ENCODE results near the gene GADD45A.
A peak's percentile ranks its signal among the peaks of the same experiment; 100 is the strongest.
"Not testable (repeated sequence)": the region's sequence is repeated elsewhere in the genome, so short reads cannot be mapped to it uniquely, and the experiment has no call there.

The GADD45A gene

GRCh38 chr1:67685067-67685557 lies at the start of gene GADD45A:
TSS of gene GADD45A (plus strand) at chr1:67685201. CDS start at chr1:67685495, 294 bp downstream.
- DNase-seq (ENCODE audit: low spot score): peak; percentile 98

GRCh38 chr1:67636146-67636545 lies 48.9 kb upstream of the GADD45A start:
- no peak for DNase-seq (ENCODE audit: low spot score)

- DNase-seq (ENCODE audit: low spot score): no peak
These were observed 45.6 kb upstream of the GADD45A start for GRCh38 chr1:67639361-67639760.

GRCh38 chr1:67642629-67643028 lies 42.4 kb upstream of the GADD45A start:
- DNase-seq (ENCODE audit: low spot score): no peak

- DNase-seq (ENCODE audit: low spot score): no peak
These were observed 40.4 kb upstream of the GADD45A start for GRCh38 chr1:67644566-67644965.

GRCh38 chr1:67645495-67646144 lies 39.4 kb upstream of the GADD45A start:
- no peak for DNase-seq (ENCODE audit: low spot score)

GRCh38 chr1:67646145-67647035 lies 38.6 kb upstream of the GADD45A start:
- DNase-seq (ENCODE audit: low spot score): no peak

GRCh38 chr1:67647036-67647798 lies 37.8 kb upstream of the GADD45A start:
- DNase-seq (ENCODE audit: low spot score): no peak

GRCh38 chr1:67647814-67648358 lies 37.1 kb upstream of the GADD45A start:
- DNase-seq (ENCODE audit: low spot score): no peak

- DNase-seq (ENCODE audit: low spot score): no peak
These were observed 36.2 kb upstream of the GADD45A start for GRCh38 chr1:67648582-67649326.

- DNase-seq (ENCODE audit: low spot score): no peak
These were observed 34.9 kb upstream of the GADD45A start for GRCh38 chr1:67650061-67650460.

- DNase-seq (ENCODE audit: low spot score): no peak
These were observed 34.0 kb upstream of the GADD45A start for GRCh38 chr1:67651031-67651430.

- peak; percentile 6 for DNase-seq (ENCODE audit: low spot score)
These were observed 32.2 kb upstream of the GADD45A start for GRCh38 chr1:67652800-67653199.

GRCh38 chr1:67653304-67653703 lies 31.7 kb upstream of the GADD45A start:
- no peak for DNase-seq (ENCODE audit: low spot score)

- DNase-seq (ENCODE audit: low spot score): no peak
These were observed 29.4 kb upstream of the GADD45A start for GRCh38 chr1:67655581-67655980.

- DNase-seq (ENCODE audit: low spot score): not testable (repeated sequence)
These were observed 27.8 kb upstream of the GADD45A start for GRCh38 chr1:67657152-67657551.

GRCh38 chr1:67659229-67659628 lies 25.8 kb upstream of the GADD45A start:
- DNase-seq (ENCODE audit: low spot score): no peak

- DNase-seq (ENCODE audit: low spot score): no peak
These were observed 22.1 kb upstream of the GADD45A start for GRCh38 chr1:67662884-67663283.

GRCh38 chr1:67664048-67664447 lies 21.0 kb upstream of the GADD45A start:
- DNase-seq (ENCODE audit: low spot score): no peak

- DNase-seq (ENCODE audit: low spot score): not testable (repeated sequence)
These were observed 19.7 kb upstream of the GADD45A start for GRCh38 chr1:67665307-67665706.

GRCh38 chr1:67666636-67667035 lies 18.4 kb upstream of the GADD45A start:
- no peak for DNase-seq (ENCODE audit: low spot score)

All from activated CD4-positive, alpha-beta T cell treated with anti-CD3 and anti-CD28 coated beads, Interleukin-2, Interleukin-4, amounts not matched to agents 100 ng/mL and 50 ng/mL, durations not matched to agents 16 hours and 8 hours (primary cell).